ENCODE measurements around the gene LACRT. TPM values are rescaled to one million over a fixed set of nuclear protein-coding genes. Genes with fewer than 3 reads are reported as not detected.

Gene LACRT
- total RNA-seq, 2 experiments from 2014 or later = not detected

DNA sequence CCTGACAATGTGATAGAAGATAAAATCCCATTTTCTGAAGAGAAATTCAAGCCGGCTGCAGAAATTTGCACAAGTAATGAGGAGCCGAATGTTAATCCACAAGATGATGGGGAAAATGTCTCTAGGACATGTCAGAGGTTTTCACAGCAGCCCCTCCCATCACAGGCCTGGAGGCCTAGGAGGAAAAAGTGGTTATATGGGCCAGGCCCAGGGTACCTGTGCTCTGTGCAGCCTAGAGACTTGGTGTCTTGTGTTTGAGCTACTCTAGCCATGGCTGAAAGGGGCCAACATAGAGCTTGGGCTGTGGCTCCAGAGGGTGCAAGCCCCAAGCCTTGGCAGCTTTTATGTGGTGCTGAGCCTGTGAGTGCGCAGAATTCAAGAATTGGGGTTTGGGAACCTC, 7.4 kb downstream of the LACRT start:
- POLR2A ChIA-PET = no interaction called here
- DNase-seq (no peak), ATAC-seq (ENCODE audit: low read depth) (no peak)
- Mint-ChIP-seq H3K9me3 (peaks cover 12% of the 10 kb centered on the region), H3K4me1 (no peaks in the 10 kb centered on the region), H3K27ac (no peak overlapping the region), H3K4me3 (no peak overlapping the region), H3K36me3 (no peaks in the 10 kb centered on the region), H3K27me3 (peaks cover 53% of the 10 kb centered on the region)

- peaks cover 66% of the 10 kb centered on the region for H3K27me3 Mint-ChIP-seq
- POLR2A ChIA-PET = no interaction called here
- ATAC-seq (ENCODE audit: low read depth) (no peak), DNase-seq (no peak)
- H3K4me3 Mint-ChIP-seq = no peak overlapping the region
- H3K4me1 Mint-ChIP-seq = no peaks in the 10 kb centered on the region
- no peaks in the 10 kb centered on the region for H3K36me3 Mint-ChIP-seq
- no peak overlapping the region for H3K27ac Mint-ChIP-seq
- H3K9me3 Mint-ChIP-seq = peaks cover 12% of the 10 kb centered on the region
Observed at GRCh38 chr12:54625598-54625997, 9.1 kb downstream of the LACRT start.

DNA sequence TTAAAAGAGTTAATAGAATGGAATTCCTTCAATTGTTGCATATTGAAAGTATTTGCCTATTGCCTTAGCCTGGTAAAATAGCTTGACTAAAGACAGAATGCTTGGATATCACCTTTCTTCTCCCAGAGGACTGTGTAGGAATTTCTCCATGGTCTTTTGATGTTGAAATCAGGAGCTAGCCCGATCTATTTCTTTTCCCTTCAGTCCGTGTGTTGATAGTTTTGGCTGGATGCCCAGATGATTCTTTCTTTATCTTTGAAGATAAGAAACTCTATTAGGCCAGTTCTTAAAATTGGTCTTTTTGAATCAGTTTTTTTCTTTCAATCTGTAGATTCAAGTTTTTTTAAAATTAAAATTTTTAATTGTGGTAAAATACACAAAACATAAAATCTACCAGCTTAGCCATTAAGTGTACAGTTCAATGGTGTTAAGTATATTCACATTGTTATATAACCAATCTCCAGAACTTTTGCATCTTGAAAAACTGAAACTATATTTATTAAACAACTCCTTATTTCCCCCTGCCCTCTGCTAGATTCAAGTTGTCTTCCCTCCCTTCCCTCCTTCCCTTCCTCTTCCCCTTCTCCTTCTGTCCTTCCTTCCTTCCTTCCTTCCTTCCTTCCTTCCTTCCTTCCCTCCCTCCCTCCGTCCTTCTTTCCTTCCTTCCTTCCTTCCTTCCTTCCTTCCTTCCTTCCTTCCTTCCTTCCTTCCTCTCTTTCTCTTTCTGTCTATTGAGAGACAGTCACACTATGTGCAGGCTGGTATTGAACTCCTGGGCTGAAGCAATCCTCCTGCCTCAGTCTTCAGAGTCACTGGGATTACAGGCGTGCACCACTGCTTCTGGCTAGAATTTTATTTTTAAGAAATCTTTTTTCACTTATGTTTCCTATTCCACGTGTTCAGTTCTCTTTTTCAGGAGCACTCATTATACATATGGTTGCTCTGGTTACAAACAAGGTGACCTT, 10.1 kb downstream of the LACRT start:
- Mint-ChIP-seq H3K27ac (no peak overlapping the region), H3K9me3 (peaks cover 12% of the 10 kb centered on the region), H3K36me3 (no peaks in the 10 kb centered on the region), H3K4me1 (no peaks in the 10 kb centered on the region), H3K4me3 (no peak overlapping the region), H3K27me3 (peaks cover 66% of the 10 kb centered on the region)
- POLR2A ChIA-PET = no interaction called here
- DNase-seq (no peak), ATAC-seq (ENCODE audit: low read depth) (no peak)

DNA sequence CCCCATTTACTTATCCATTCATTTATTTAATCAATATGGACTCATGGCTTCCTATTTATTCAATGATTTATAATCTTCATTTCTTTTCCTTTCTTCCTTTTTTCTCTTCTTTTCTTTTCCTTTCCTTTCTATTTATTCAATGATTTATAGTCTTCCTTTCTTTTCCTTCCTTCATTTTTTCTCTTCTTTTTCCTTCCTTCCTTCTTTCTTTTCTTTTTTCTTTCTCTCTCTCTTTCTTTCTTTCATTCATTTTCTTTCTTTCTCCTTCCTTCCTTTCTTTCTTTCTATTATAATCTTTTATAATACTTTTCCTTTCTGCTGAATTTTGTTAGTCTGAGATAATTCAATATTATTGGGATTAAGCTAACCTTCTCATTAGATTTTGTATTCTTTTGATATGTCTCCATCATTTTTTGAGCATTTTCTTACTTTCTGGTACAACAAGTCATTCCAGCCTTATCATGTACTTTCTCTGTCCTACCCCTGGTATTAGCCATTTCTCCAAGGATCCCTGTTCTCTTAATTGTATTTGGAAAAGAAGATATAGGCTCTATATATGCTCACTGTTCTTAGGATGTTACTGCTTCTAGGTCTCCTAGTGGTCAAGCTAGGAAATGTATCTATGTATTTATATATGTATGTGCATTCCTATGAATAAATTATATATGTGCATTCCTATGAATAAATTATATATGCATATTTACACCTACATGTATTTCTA, 12.1 kb downstream of the LACRT start:
- no peak overlapping the region for H3K27ac Mint-ChIP-seq
- POLR2A ChIA-PET = no interaction called here
- DNase-seq = no peak
- H3K4me1 Mint-ChIP-seq = no peaks in the 10 kb centered on the region
- no peak overlapping the region for H3K4me3 Mint-ChIP-seq
- no peaks in the 10 kb centered on the region for H3K36me3 Mint-ChIP-seq
- no peak for ATAC-seq (ENCODE audit: low read depth)
- H3K27me3 Mint-ChIP-seq = peaks cover 66% of the 10 kb centered on the region
- H3K9me3 Mint-ChIP-seq = peaks cover 9% of the 10 kb centered on the region

GRCh38 chr12:54616933-54617680, 17.6 kb downstream of the LACRT start:
- POLR2A ChIA-PET = no interaction called here

GRCh38 chr12:54612225-54612750, 22.4 kb downstream of the LACRT start:
- DNase-seq (no peak), ATAC-seq (ENCODE audit: low read depth) (no peak)
- H3K36me3 Mint-ChIP-seq = no peaks in the 10 kb centered on the region
- H3K27ac Mint-ChIP-seq = no peak overlapping the region
- POLR2A ChIA-PET = no interaction called here
- no peak overlapping the region for H3K4me3 Mint-ChIP-seq
- H3K4me1 Mint-ChIP-seq = peaks cover 6% of the 10 kb centered on the region
- H3K9me3 Mint-ChIP-seq = no peaks in the 10 kb centered on the region
- peaks cover 23% of the 10 kb centered on the region for H3K27me3 Mint-ChIP-seq

More at GRCh38 chr12:54616933-54617680, 17.6 kb downstream of the LACRT start:
- Mint-ChIP-seq H3K27ac (no peak overlapping the region), H3K27me3 (peaks cover 42% of the 10 kb centered on the region), H3K9me3 (no peaks in the 10 kb centered on the region), H3K4me1 (peaks cover 4% of the 10 kb centered on the region), H3K4me3 (no peak overlapping the region), H3K36me3 (no peaks in the 10 kb centered on the region)
- DNase-seq = no peak
- no peak for ATAC-seq (ENCODE audit: low read depth)

DNA sequence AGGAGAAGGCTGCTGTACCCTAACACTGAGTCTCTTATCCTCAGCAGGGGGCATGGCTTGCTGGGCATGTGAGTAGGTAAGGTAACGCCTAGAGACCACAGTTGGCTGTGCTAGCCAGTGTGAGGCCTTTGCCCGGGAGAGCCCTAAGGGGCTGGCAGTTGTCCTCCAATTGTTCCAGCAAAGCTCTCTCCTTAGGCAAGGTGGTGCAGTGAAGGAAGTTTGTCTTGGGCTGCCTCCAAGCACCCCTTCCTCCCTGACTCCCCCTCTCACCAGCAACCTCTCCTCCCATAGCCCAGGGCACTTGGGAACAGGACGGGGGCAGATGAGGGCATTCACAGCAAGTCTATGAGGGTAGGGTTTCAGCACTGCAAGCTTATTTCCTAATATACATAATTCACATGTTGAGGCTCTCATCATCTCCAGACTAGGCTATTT, 23.0 kb downstream of the LACRT start:
- no peak for ATAC-seq (ENCODE audit: low read depth)
- POLR2A ChIA-PET = no interaction called here
- Mint-ChIP-seq H3K36me3 (no peaks in the 10 kb centered on the region), H3K27ac (no peak overlapping the region), H3K4me1 (peaks cover 4% of the 10 kb centered on the region), H3K4me3 (no peak overlapping the region), H3K9me3 (no peaks in the 10 kb centered on the region), H3K27me3 (peaks cover 20% of the 10 kb centered on the region)
- DNase-seq = no peak

- H3K27me3 Mint-ChIP-seq = peaks cover 11% of the 10 kb centered on the region
- no peak overlapping the region for H3K27ac Mint-ChIP-seq
- peaks cover 2% of the 10 kb centered on the region for H3K4me1 Mint-ChIP-seq
- no peak for DNase-seq
- H3K36me3 Mint-ChIP-seq = no peaks in the 10 kb centered on the region
- no peak overlapping the region for H3K4me3 Mint-ChIP-seq
- H3K9me3 Mint-ChIP-seq = no peaks in the 10 kb centered on the region
- POLR2A ChIA-PET = no interaction called here
- ATAC-seq (ENCODE audit: low read depth) = no peak
Observed at GRCh38 chr12:54608769-54609168, 25.9 kb downstream of the LACRT start.

GRCh38 chr12:54608156-54608555, 26.5 kb downstream of the LACRT start:
- peaks cover 9% of the 10 kb centered on the region for H3K27me3 Mint-ChIP-seq
- H3K4me1 Mint-ChIP-seq = peaks cover 4% of the 10 kb centered on the region
- ATAC-seq (ENCODE audit: low read depth) (no peak), DNase-seq (no peak)
- no peaks in the 10 kb centered on the region for H3K9me3 Mint-ChIP-seq
- POLR2A ChIA-PET = no interaction called here
- H3K4me3 Mint-ChIP-seq = no peak overlapping the region
- no peak overlapping the region for H3K27ac Mint-ChIP-seq
- no peaks in the 10 kb centered on the region for H3K36me3 Mint-ChIP-seq

DNA sequence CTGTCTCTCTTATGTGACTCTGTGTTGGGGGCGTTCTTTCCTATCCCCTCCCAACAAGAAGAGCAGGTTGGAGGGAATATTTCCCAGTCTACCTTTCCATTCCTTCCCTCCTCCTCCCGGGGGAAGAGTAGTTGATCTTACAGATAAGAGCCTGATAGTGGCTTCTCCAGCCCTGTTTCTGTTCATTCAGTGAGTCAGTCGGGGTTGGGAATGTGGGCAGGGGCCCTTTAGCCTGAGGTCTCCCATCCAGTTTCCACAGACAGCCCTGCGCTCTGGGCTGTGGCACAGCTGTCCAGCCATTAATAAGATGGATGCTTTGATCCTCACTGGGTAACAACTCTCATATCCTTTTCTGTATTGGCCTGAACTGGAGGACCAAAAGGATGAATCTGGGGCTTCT, 28.1 kb downstream of the LACRT start:
- POLR2A ChIA-PET = no interaction called here
- H3K9me3 Mint-ChIP-seq = no peaks in the 10 kb centered on the region
- no peaks in the 10 kb centered on the region for H3K36me3 Mint-ChIP-seq
- H3K4me3 Mint-ChIP-seq = no peak overlapping the region
- H3K4me1 Mint-ChIP-seq = peaks cover 7% of the 10 kb centered on the region
- no peak overlapping the region for H3K27ac Mint-ChIP-seq
- peaks cover 9% of the 10 kb centered on the region for H3K27me3 Mint-ChIP-seq
- DNase-seq = no peak
- ATAC-seq (ENCODE audit: low read depth) = no peak

GRCh38 chr12:54605138-54605970, 29.3 kb downstream of the LACRT start:
- POLR2A ChIA-PET = no interaction called here
- Mint-ChIP-seq H3K36me3 (no peaks in the 10 kb centered on the region), H3K27me3 (peaks cover 9% of the 10 kb centered on the region), H3K4me1 (peaks cover 7% of the 10 kb centered on the region), H3K9me3 (no peaks in the 10 kb centered on the region), H3K4me3 (no peak overlapping the region), H3K27ac (no peak overlapping the region)
- no peak for ATAC-seq (ENCODE audit: low read depth)
- no peak for DNase-seq

GRCh38 chr12:54604436-54604835, 30.3 kb downstream of the LACRT start:
- POLR2A ChIA-PET = no interaction called here
- Mint-ChIP-seq H3K9me3 (no peaks in the 10 kb centered on the region), H3K4me1 (peaks cover 7% of the 10 kb centered on the region), H3K36me3 (no peaks in the 10 kb centered on the region), H3K27me3 (peaks cover 9% of the 10 kb centered on the region), H3K4me3 (no peak overlapping the region), H3K27ac (no peak overlapping the region)
- DNase-seq = no peak
- ATAC-seq (ENCODE audit: low read depth) = no peak
